IMR-90 (cell line): ENCODE measurements around the gene FARP1. TPM values are rescaled to one million over a fixed set of nuclear protein-coding genes. Genes with fewer than 3 reads are reported as not detected.
A peak's percentile ranks its signal among the peaks of the same experiment; 100 is the strongest.

Experiments
- ATAC-seq: fragments of 200-7000 bp; cut with Tn5 transposase; 2 replicates; pipeline ENCODE4 v1.9.1; 2020; ENCODE audit warnings: low read depth, mild to moderate bottlenecking, moderate library complexity
- BruUV-seq: library from RNA; stranded (reverse); fragments of 400-500 nt; replicated peaks from 2 replicates; lab custom pipeline; 2021; lab: Mats Ljungman, UMichigan
- CTCF ChIA-PET: fragments of 300-600 bp; formaldehyde crosslinking; extraction: SDS; loops from one replicate; lab custom pipeline; 2021; ENCODE audit warnings: antibody characterized with exemption; lab: Yijun Ruan, JAX
- POLR2A ChIA-PET: fragments of 300-600 bp; sonication (Branson Sonifier 250); formaldehyde crosslinking; loops from one replicate; lab custom pipeline; 2022; ENCODE audit warnings: antibody characterized with exemption; ENCODE audit not compliant: unreplicated experiment; lab: Charles Lee
- DNase-seq: peaks from one replicate; pipeline ENCODE4 v3.0.0; 2013
- H2AFZ ChIP-seq: replicated peaks from 2 replicates; pipeline ENCODE3; 2013; ENCODE audit warnings: low read length, mild to moderate bottlenecking; ENCODE audit not compliant: poor library complexity
- H2AK5ac ChIP-seq: 2 replicates; pipeline ENCODE4 v1.6.1; 2013; ENCODE audit warnings: low read depth, low read length, inconsistent platforms
- H2AK9ac ChIP-seq: replicated peaks from 2 replicates; pipeline ENCODE3; 2013; ENCODE audit warnings: mild to moderate bottlenecking, low read depth, low read length, moderate library complexity; ENCODE audit not compliant: poor library complexity
- H2BK120ac ChIP-seq: 2 replicates; pipeline ENCODE4 v1.6.1; 2013; ENCODE audit warnings: low read depth, low read length, inconsistent platforms
- H2BK15ac ChIP-seq: 3 replicates; pipeline ENCODE4 v1.6.1; 2013; ENCODE audit warnings: low read depth, low read length, inconsistent platforms
- H2BK20ac ChIP-seq: 2 replicates; pipeline ENCODE4 v1.6.1; 2013; ENCODE audit warnings: low read depth, mild to moderate bottlenecking, inconsistent platforms, low read length, moderate library complexity
- H2BK5ac ChIP-seq: 2 replicates; pipeline ENCODE4 v1.6.1; 2013; ENCODE audit warnings: mild to moderate bottlenecking, low read depth, low read length, inconsistent platforms; ENCODE audit not compliant: poor library complexity, severe bottlenecking
- H3K14ac ChIP-seq: replicated peaks from 2 replicates; pipeline ENCODE4 v1.6.1; 2013; ENCODE audit warnings: low read depth, low read length, inconsistent platforms
- H3K18ac ChIP-seq: 2 replicates; pipeline ENCODE4 v1.6.1; 2013; ENCODE audit warnings: low read depth, low read length, control low read depth
- H3K23ac ChIP-seq: 2 replicates; pipeline ENCODE4 v1.6.1; 2013; ENCODE audit warnings: low read depth, low read length, inconsistent platforms
- H3K27ac ChIP-seq: 2 replicates; pipeline ENCODE4 v1.5.1; 2013; ENCODE audit warnings: mild to moderate bottlenecking, control low read depth, low read length; ENCODE audit not compliant: insufficient read depth
- H3K27me3 ChIP-seq: 2 replicates; pipeline ENCODE4 v1.6.1; 2013; ENCODE audit warnings: low read length; ENCODE audit not compliant: control insufficient read depth, insufficient read depth
- H3K36me3 ChIP-seq: 2 replicates; pipeline ENCODE4 v1.6.1; 2013; ENCODE audit warnings: low read length, mixed read lengths; ENCODE audit not compliant: control insufficient read depth, insufficient read depth
- H3K4ac ChIP-seq: 2 replicates; pipeline ENCODE4 v1.6.1; 2013; ENCODE audit warnings: low read depth, low read length, inconsistent platforms
- H3K4me1 ChIP-seq: 2 replicates; pipeline ENCODE4 v1.6.1; 2013; ENCODE audit warnings: low read length, mixed read lengths; ENCODE audit not compliant: control insufficient read depth, insufficient read depth
- H3K4me2 ChIP-seq: 2 replicates; pipeline ENCODE4 v1.6.1; 2013; ENCODE audit warnings: low read depth, mild to moderate bottlenecking, control low read depth, low read length, moderate library complexity
- H3K4me3 ChIP-seq: 2 replicates; pipeline ENCODE4 v1.5.1; 2013; ENCODE audit warnings: low read depth, mild to moderate bottlenecking, control low read depth, low read length, moderate library complexity; ENCODE audit not compliant: insufficient read depth
- H3K56ac ChIP-seq: 2 replicates; pipeline ENCODE4 v1.6.1; 2013; ENCODE audit warnings: low read length, inconsistent platforms; ENCODE audit not compliant: insufficient read depth; ENCODE audit errors: extremely low read depth
- H3K79me1 ChIP-seq, 2 experiments: 2 replicates each; pipeline ENCODE4 v1.6.1; 2013; ENCODE audit warnings: low read length in 2 of 2, inconsistent platforms in 1 of 2, low read depth in 1 of 2
- H3K9ac ChIP-seq: 2 replicates; pipeline ENCODE4 v1.6.1; 2013; ENCODE audit warnings: low read depth, low read length, control low read depth
- H3K9me1 ChIP-seq: 2 replicates; pipeline ENCODE4 v1.6.1; 2013; ENCODE audit warnings: low read length, inconsistent platforms; ENCODE audit not compliant: insufficient read depth
- H3K9me3 ChIP-seq: 2 replicates; pipeline ENCODE4 v1.6.1; 2013; ENCODE audit warnings: low read length; ENCODE audit not compliant: control insufficient read depth, insufficient read depth
- H4K20me1 ChIP-seq: 2 replicates; pipeline ENCODE4 v1.6.1; 2013; ENCODE audit warnings: low read length, inconsistent platforms; ENCODE audit not compliant: insufficient read depth
- H4K5ac ChIP-seq: 2 replicates; pipeline ENCODE4 v1.6.1; 2013; ENCODE audit warnings: mild to moderate bottlenecking, low read depth, low read length, control low read depth
- H4K8ac ChIP-seq, 2 experiments: 2 replicates each; pipeline ENCODE4 v1.6.1; 2013; ENCODE audit warnings: low read depth in 2 of 2, low read length in 2 of 2, control low read depth in 1 of 2, inconsistent platforms in 1 of 2
- H4K91ac ChIP-seq: 2 replicates; pipeline ENCODE4 v1.6.1; 2013; ENCODE audit warnings: low read depth, low read length, inconsistent platforms; ENCODE audit not compliant: insufficient read depth
- CHD1 ChIP-seq: IDR thresholded peaks from 2 replicates; pipeline ENCODE4 v1.6.1; 2012; ENCODE audit warnings: low read depth, low read length, improper control_type of control experiment
- CTCF ChIP-seq: conservative IDR thresholded peaks from 2 replicates; pipeline ENCODE4 v1.5.1; 2012; ENCODE audit warnings: mild to moderate bottlenecking, low read depth, low read length, improper control_type of control experiment
- ELK1 ChIP-seq: fragments of 150-350 bp; IDR thresholded peaks from 2 replicates; pipeline ENCODE4 v1.6.1; 2016; ENCODE audit warnings: low read depth, mild to moderate bottlenecking, low read length, moderate library complexity, borderline replicate concordance
- MAFK ChIP-seq: IDR thresholded peaks from 2 replicates; pipeline ENCODE4 v1.6.1; 2012; ENCODE audit warnings: low read depth, low read length, improper control_type of control experiment
- NFE2L2 ChIP-seq: fragments of 150-350 bp; IDR thresholded peaks from 2 replicates; pipeline ENCODE4 v1.6.1; 2016; ENCODE audit warnings: low read depth, mild to moderate bottlenecking, low read length
- RFX5 ChIP-seq: IDR thresholded peaks from 2 replicates; pipeline ENCODE4 v1.8.0; 2012; ENCODE audit warnings: low read depth, mild to moderate bottlenecking, low read length, moderate library complexity
- SMC3 ChIP-seq: fragments of 150-350 bp; IDR thresholded peaks from 2 replicates; pipeline ENCODE4 v1.6.1; 2016; ENCODE audit warnings: low read depth, mild to moderate bottlenecking, antibody characterized with exemption, low read length, moderate library complexity
- USF2 ChIP-seq: fragments of 150-350 bp; IDR thresholded peaks from 2 replicates; pipeline ENCODE4 v1.6.1; 2017; ENCODE audit warnings: mild to moderate bottlenecking, antibody characterized with exemption, low read length, low read depth
- WGBS, 2 experiments: methylation state at CpG; one replicate each; pipeline versions ENCODE4 v1.1.5 to v1.1.7; 2013; ENCODE audit warnings: missing lambda C conversion rate in 2 of 2; ENCODE audit not compliant: insufficient read length in 1 of 2; ENCODE audit errors: extremely low coverage in 2 of 2; 5-methylcytosine and 5-hydroxymethylcytosine counted together
- dilution Hi-C: fragments of 300-500 bp; cut with HindIII; formaldehyde crosslinking; loops from one replicate; pipeline ENCODE4 v1.14.3; 2018; ENCODE audit warnings: low sequenced_read_pairs; ENCODE audit not compliant: unreplicated experiment
- in situ Hi-C: fragments of 300-500 bp; cut with MboI; formaldehyde crosslinking; loops from 3 replicates; pipeline ENCODE4 v1.14.3; 2019; ENCODE audit warnings: low sequenced_read_pairs, inconsistent platforms, mixed read lengths
- intact Hi-C: fragments of 100-400 bp; cut with micrococcal nuclease; formaldehyde crosslinking; loops from 2 replicates; pipeline ENCODE4 v1.10.0; 2022
- polyA plus RNA-seq, 3 experiments: library from polyadenylated mRNA; depleted of rRNA; stranded (reverse); fragments of >200 nt; gene quantifications; 2 replicates each; pipeline ENCODE4 v1.2.3, GENCODE V29; 2012; ENCODE audit warnings: low replicate concordance in 1 of 3
- total RNA-seq: library from RNA; depleted of rRNA; stranded (reverse); fragments of >200 nt; gene quantifications from 2 replicates; pipeline ENCODE4 v1.2.3, GENCODE V29; 2012

FARP1 gene
- total and polyA plus RNA-seq, 2 of the 4 experiments (the other 2 are of a cell fraction), result 39.6 to 57.0 TPM

DNA sequence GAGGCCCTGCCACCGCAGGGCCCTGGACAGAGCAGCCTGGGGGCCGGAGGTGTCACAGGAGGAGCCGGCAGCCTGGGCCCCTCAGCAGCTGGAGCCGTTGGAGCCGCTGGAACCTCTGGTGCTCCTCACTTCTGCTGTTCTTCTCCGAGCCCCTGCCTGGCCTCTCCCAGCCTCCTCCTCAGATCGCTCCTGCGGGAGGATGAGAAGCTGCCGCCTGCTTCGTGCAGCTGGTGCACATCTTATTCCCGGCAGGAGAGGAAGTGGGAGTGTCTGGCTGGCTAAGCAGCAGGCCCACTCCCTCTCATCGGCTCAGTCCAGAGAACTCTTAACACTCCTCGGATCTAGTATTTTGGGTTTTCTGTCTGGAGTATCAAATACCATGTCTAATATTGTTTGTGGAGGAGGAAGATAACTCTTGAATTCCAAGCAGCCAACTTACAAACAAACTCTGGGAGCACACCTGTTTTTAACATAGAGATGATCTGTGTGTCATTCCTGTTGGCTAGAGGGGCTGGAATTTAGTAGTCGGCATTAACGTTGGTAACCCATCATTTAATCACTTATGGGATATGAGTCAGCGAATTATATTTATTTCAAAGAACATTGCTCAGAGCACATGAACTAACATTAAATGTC is 71.2 kb downstream of the FARP1 start (continued):
- TF ChIP-seq MAFK (peak; percentile 93), CHD1 (no peak)

DNA sequence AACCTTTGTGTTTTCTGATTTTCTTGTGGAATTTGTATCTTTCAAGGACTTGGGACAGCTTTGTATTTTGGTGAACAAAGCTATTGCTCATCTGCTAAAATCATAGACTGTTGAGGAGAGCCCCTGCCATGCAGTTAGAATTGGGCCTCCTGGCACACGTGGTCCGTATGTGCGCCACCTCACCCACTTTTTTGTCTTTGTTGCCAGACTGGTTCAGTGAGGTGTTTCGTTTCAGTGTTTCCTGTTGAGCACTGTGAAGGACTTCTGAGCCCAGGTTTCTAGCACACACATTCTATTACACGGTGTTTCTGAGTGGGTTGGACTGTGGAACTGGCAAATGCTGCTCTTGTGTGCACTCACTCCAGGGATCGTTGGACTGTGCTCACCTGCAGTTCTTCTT is 71.8 kb downstream of the FARP1 start:
- Histone ChIP-seq H3K9me3 (no peaks in the 10 kb centered on the region), H2AK9ac (peak overlapping the region; percentile 11), H2BK5ac (peak overlapping the region; percentile 76), H4K20me1 (peaks cover 12% of the 10 kb centered on the region), H4K8ac (peak overlapping the region; percentile 45 to 89), H4K91ac (peak overlapping the region; percentile 90), H4K5ac (peak overlapping the region; percentile 67), H2BK20ac (peak overlapping the region; percentile 95), H2AK5ac (peak overlapping the region; percentile 86), H3K23ac (peak overlapping the region; percentile 91), H3K4me2 (peak overlapping the region; percentile 45), H3K27me3 (no peaks in the 10 kb centered on the region), H3K27ac (peak overlapping the region; percentile 82), H3K14ac (peak overlapping the region; percentile 88), H3K36me3 (peaks cover 20% of the 10 kb centered on the region), H3K56ac (peak overlapping the region; percentile 46), H2BK120ac (peak overlapping the region; percentile 91), H3K4ac (peak overlapping the region; percentile 95), H3K4me3 (no peak overlapping the region), H3K9me1 (peaks cover 32% of the 10 kb centered on the region), H2BK15ac (peak overlapping the region; percentile 81), H3K4me1 (peaks cover 35% of the 10 kb centered on the region), H3K9ac (0 out of 2 replicates have a peak overlapping the region, but pooled peaks have one; percentile 0), H2AFZ (no peak overlapping the region), H3K18ac (peak overlapping the region; percentile 92), H3K79me1 (peaks cover 44 to 91% of the 10 kb centered on the region in 2 experiments; a peak in 3 of 4 replicates)
- DNase-seq (no peak), ATAC-seq (no peak)
- dilution Hi-C loops, result no loop called here
- intact Hi-C loops, result loop anchor here (2.0 to 5.0 kb wide), 2 partner anchors 42 to 158 kb away; no protein-coding TSS in a partner anchor
- TSS peak; percentile 10 for BruUV-seq
- CTCF ChIA-PET, result interaction anchor here (1.0 to 1.9 kb wide), 3 partner anchors 9 to 231 kb away, joined by 3 to 5 read pairs (median 5); no protein-coding TSS in a partner anchor
- POLR2A ChIA-PET, result no interaction called here
- in situ Hi-C loops, result loop anchor here (5.0 kb wide), 1 partner anchor 42 kb away; no protein-coding TSS in a partner anchor
- no peak for TF ChIP-seq MAFK
- no peak for TF ChIP-seq RFX5
- TF ChIP-seq ELK1, result no peak
- TF ChIP-seq CTCF, result no peak
- TF ChIP-seq USF2, result no peak; the same call in 1 of the 2 replicates
- TF ChIP-seq NFE2L2, result no peak
- TF ChIP-seq SMC3, result no peak
- no CpG with 5 or more reads among the region's 6 CpGs for WGBS, 2 experiments
